Activated T-cell treated with anti-CD3 and anti-CD28 coated beads for 24 hours (primary cell): ENCODE measurements around the gene PRSS50.

Experiments
- DNase-seq: peaks from one replicate; pipeline ENCODE4 v3.0.0-alpha.2; 2020; ENCODE audit warnings: low read depth

The PRSS50 gene

GRCh38 chr3:46692566-46692990 lies 25.1 kb downstream of the PRSS50 start:
- no peak for DNase-seq

GRCh38 chr3:46690798-46691197 lies 26.9 kb downstream of the PRSS50 start:
- no peak for DNase-seq

- no peak for DNase-seq
Measured at GRCh38 chr3:46685446-46685845, 32.2 kb downstream of the PRSS50 start.

- DNase-seq = no peak
Measured at GRCh38 chr3:46684891-46685290, 32.8 kb downstream of the PRSS50 start.

- DNase-seq = no peak
Measured at GRCh38 chr3:46682974-46683373, 34.7 kb downstream of the PRSS50 start.

GRCh38 chr3:46681856-46682540 lies 35.7 kb downstream of the PRSS50 start:
- DNase-seq = no peak

GRCh38 chr3:46681387-46681786 lies 36.3 kb downstream of the PRSS50 start:
- no peak for DNase-seq

- no peak for DNase-seq
Measured at GRCh38 chr3:46680298-46680826, 37.3 kb downstream of the PRSS50 start.

- no peak for DNase-seq
Measured at GRCh38 chr3:46679681-46680080, 38.0 kb downstream of the PRSS50 start.

- no peak for DNase-seq
Measured at GRCh38 chr3:46678280-46678679, 39.4 kb downstream of the PRSS50 start.

GRCh38 chr3:46677411-46677726 lies 40.3 kb downstream of the PRSS50 start:
- no peak for DNase-seq

- no peak for DNase-seq
Measured at GRCh38 chr3:46676601-46677410, 40.9 kb downstream of the PRSS50 start.

- no peak for DNase-seq
Measured at GRCh38 chr3:46675843-46676567, 41.7 kb downstream of the PRSS50 start.

- DNase-seq = no peak
Measured at GRCh38 chr3:46675426-46675825, 42.2 kb downstream of the PRSS50 start.

GRCh38 chr3:46674031-46674845 lies 43.4 kb downstream of the PRSS50 start:
- no peak for DNase-seq

GRCh38 chr3:46673151-46674030 lies 44.3 kb downstream of the PRSS50 start:
- DNase-seq = no peak

GRCh38 chr3:46672349-46672695 lies 45.3 kb downstream of the PRSS50 start:
- DNase-seq = no peak

- DNase-seq = no peak
Measured at GRCh38 chr3:46671541-46672348, 45.9 kb downstream of the PRSS50 start.

GRCh38 chr3:46670891-46671427 lies 46.7 kb downstream of the PRSS50 start:
- DNase-seq = no peak
